B cell (primary cell): ENCODE data around the gene EMC10. TPM values are rescaled to one million over a fixed set of nuclear protein-coding genes. Genes with fewer than 3 reads are reported as not detected.
"Not testable (repeated sequence)": the region's sequence is repeated elsewhere in the genome, so short reads cannot be mapped to it uniquely, and the experiment has no call there.

ENCODE experiments used
- ATAC-seq: fragments of 200-7000 bp; cut with Tn5 transposase; one replicate; pipeline ENCODE4 v1.10.0; 2021; ENCODE audit warnings: low read depth, mild to moderate bottlenecking, moderate number of reproducible peaks, moderate library complexity
- CTCF ChIA-PET: fragments of 350-600 bp; sonication (Branson Sonifier 250); formaldehyde crosslinking; loops from one replicate; lab custom pipeline; 2021; ENCODE audit warnings: antibody characterized with exemption, inconsistent platforms; lab: Charles Lee
- POLR2A ChIA-PET: fragments of 350-600 bp; sonication (Branson Sonifier 250); formaldehyde crosslinking; loops from one replicate; lab custom pipeline; 2021; ENCODE audit warnings: antibody characterized with exemption; lab: Charles Lee
- DNase-seq: peaks from one replicate; pipeline ENCODE4 v3.0.0; 2013
- H2AFZ ChIP-seq: 2 replicates; pipeline ENCODE4 v1.6.1; 2012; ENCODE audit warnings: mild to moderate bottlenecking, low read depth, low read length; ENCODE audit not compliant: insufficient read depth, poor library complexity, severe bottlenecking
- H3K27ac ChIP-seq, 2 donors: 1 replicate in 1 of 2; 2 replicates in 1 of 2; pipeline ENCODE4 v1.5.1; 2012 to 2013; ENCODE audit warnings: low read length in 2 of 2, mild to moderate bottlenecking in 2 of 2, moderate library complexity in 1 of 2
- H3K27me3 ChIP-seq, 4 experiments: fragments of 200-600 bp in 1 of 4; sonication (generic) in 1 of 4; replicated peaks in 1 of 4; 1 replicate in 2 of 4; 2 replicates in 2 of 4; pipeline versions ENCODE4 v1.6.1 to v1.7.0; 2013 to 2016; ENCODE audit warnings: low read length in 3 of 4, mild to moderate bottlenecking in 2 of 4, mixed read lengths in 1 of 4, moderate library complexity in 1 of 4; ENCODE audit not compliant: insufficient read depth in 4 of 4, control insufficient read depth in 3 of 4; ENCODE audit errors: control extremely low read depth in 1 of 4
- H3K36me3 ChIP-seq, 2 experiments: replicated peaks in 1 of 2; 1 replicate in 1 of 2; 2 replicates in 1 of 2; pipeline versions ENCODE4 v1.6.1 to v1.7.1; 2013; ENCODE audit warnings: low read length in 1 of 2; ENCODE audit not compliant: insufficient read depth in 2 of 2, control insufficient read depth in 1 of 2; ENCODE audit errors: control extremely low read depth in 1 of 2, extremely low read depth in 1 of 2
- H3K4me1 ChIP-seq, 2 donors: fragments of 200-600 bp in 1 of 2; sonication (generic) in 1 of 2; 1 replicate in 1 of 2; 2 replicates in 1 of 2; pipeline versions ENCODE4 v1.5.1 to v1.6.1; 2013 to 2017; ENCODE audit warnings: low read length in 2 of 2; ENCODE audit not compliant: control insufficient read depth in 2 of 2, insufficient read depth in 2 of 2
- H3K4me2 ChIP-seq: replicated peaks from 2 replicates; pipeline ENCODE3; 2012; ENCODE audit warnings: mild to moderate bottlenecking, low read depth, low read length; ENCODE audit not compliant: poor library complexity, severe bottlenecking
- H3K4me3 ChIP-seq, 5 experiments: fragments of 200-600 bp in 1 of 5; sonication (generic) in 1 of 5; 1 replicate in 3 of 5; 2 replicates in 2 of 5; pipeline versions ENCODE4 v1.5.1 to v1.7.0; 2011 to 2016; ENCODE audit warnings: low read length in 4 of 5, mild to moderate bottlenecking in 4 of 5, low read depth in 2 of 5, control low read depth in 1 of 5, moderate library complexity in 1 of 5; ENCODE audit not compliant: insufficient read depth in 1 of 5; ENCODE audit errors: control extremely low read depth in 1 of 5, extremely low read depth in 1 of 5
- H3K79me2 ChIP-seq: fragments of 200-600 bp; sonication (generic); one replicate; pipeline ENCODE4 v1.6.0; 2016; ENCODE audit warnings: low read length; ENCODE audit not compliant: control insufficient read depth, insufficient read depth
- H3K9ac ChIP-seq: fragments of 200-600 bp; sonication (generic); 2 replicates; pipeline ENCODE4 v1.6.1; 2017; ENCODE audit warnings: mild to moderate bottlenecking, low read length, moderate library complexity
- H3K9me3 ChIP-seq, 3 donors: one replicate each; pipeline versions ENCODE4 v1.6.1 to v1.7.1; 2013; ENCODE audit warnings: low read length in 2 of 3; ENCODE audit not compliant: control insufficient read depth in 2 of 3, insufficient read depth in 1 of 3; ENCODE audit errors: control extremely low read depth in 1 of 3
- H4K20me1 ChIP-seq: 2 replicates; pipeline ENCODE4 v1.6.0; 2012; ENCODE audit warnings: mild to moderate bottlenecking, low read length; ENCODE audit not compliant: insufficient read depth, control insufficient read depth, poor library complexity, severe bottlenecking
- H3K27ac Mint-ChIP-seq: one replicate; pipeline ENCODE4 v1.8.0; 2021; ENCODE audit warnings: mixed read lengths
- H3K27me3 Mint-ChIP-seq: one replicate; pipeline ENCODE4 v1.8.0; 2021; ENCODE audit warnings: mixed read lengths
- H3K4me1 Mint-ChIP-seq: one replicate; pipeline ENCODE4 v1.8.0; 2021; ENCODE audit warnings: mixed read lengths
- H3K4me3 Mint-ChIP-seq: one replicate; pipeline ENCODE4 v1.8.0; 2021; ENCODE audit warnings: mixed read lengths
- H3K9me3 Mint-ChIP-seq: one replicate; pipeline ENCODE4 v1.8.0; 2022; ENCODE audit warnings: mixed read lengths; ENCODE audit not compliant: insufficient read depth
- CTCF ChIP-seq: fragments of 200-600 bp; IDR thresholded peaks from one replicate; pipeline ENCODE4 v1.8.0; 2022; ENCODE audit warnings: antibody characterized with exemption, mild to moderate bottlenecking
- EZH2 ChIP-seq: IDR thresholded peaks from 2 replicates; pipeline ENCODE4 v1.6.1; 2012; ENCODE audit warnings: borderline replicate concordance, low read depth, mild to moderate bottlenecking, moderate library complexity, low read length; ENCODE audit not compliant: insufficient read depth, poor library complexity, severe bottlenecking
- WGBS: methylation state at CpG from one replicate; pipeline ENCODE4 v1.1.5; 2013; ENCODE audit warnings: missing lambda C conversion rate; ENCODE audit not compliant: insufficient coverage; 5-methylcytosine and 5-hydroxymethylcytosine counted together
- intact Hi-C: fragments of 100-400 bp; cut with micrococcal nuclease; formaldehyde crosslinking; loops from one replicate; pipeline ENCODE4 v1.10.0; 2022
- polyA plus RNA-seq: library from polyadenylated mRNA; depleted of rRNA; stranded (reverse); fragments of >200 nt; gene quantifications from 2 replicates; pipeline ENCODE4 v1.2.3, GENCODE V29; 2012
- total RNA-seq, 2 donors: library from RNA; stranded (reverse); fragments of 120-200 nt in 1 of 2; gene quantifications; 1 replicate in 1 of 2; 2 replicates in 1 of 2; pipeline versions ENCODE4 v1.2.3 to v1.2.4, GENCODE V29; 2013 to 2022

EMC10 gene
- total and polyA plus RNA-seq, 2 donors (not counting 1 experiment from before 2014, with no cell fraction given) = 51.1 to 88.1 TPM

- Mint-ChIP-seq H3K9me3 (no peaks in the 10 kb centered on the region), H3K27ac (no peak overlapping the region), H3K27me3 (peaks cover 3% of the 10 kb centered on the region), H3K4me3 (no peak overlapping the region), H3K4me1 (no peaks in the 10 kb centered on the region)
- H3K9ac ChIP-seq = no peak overlapping the region
- H3K9me3 ChIP-seq = no peaks in the 10 kb centered on the region
- H4K20me1 ChIP-seq = no peaks in the 10 kb centered on the region
- no peak overlapping the region for H3K4me2 ChIP-seq
- DNase-seq (no peak), ATAC-seq (no peak)
- no peaks in the 10 kb centered on the region for H3K27me3 ChIP-seq
- WGBS = 87% methylated on average over 17 of the region's 18 CpGs
- H3K27ac ChIP-seq = no peak overlapping the region
- no peak overlapping the region for H3K4me3 ChIP-seq
- no peaks in the 10 kb centered on the region for H3K36me3 ChIP-seq
- ChIA-PET POLR2A (no interaction called here), CTCF (no interaction called here)
- TF ChIP-seq CTCF = no peak
- no peak for TF ChIP-seq EZH2
- H2AFZ ChIP-seq = no peak overlapping the region
- intact Hi-C loops = no loop called here
- H3K79me2 ChIP-seq = no peaks in the 10 kb centered on the region
- H3K4me1 ChIP-seq = no peaks in the 10 kb centered on the region
Measured at GRCh38 chr19:50467566-50467965, 8.7 kb upstream of the EMC10 start.

GRCh38 chr19:50468818-50469217 is 7.5 kb upstream of the EMC10 start:
- H3K4me1 Mint-ChIP-seq = no peaks in the 10 kb centered on the region
- 90% methylated on average over 6 of the region's 6 CpGs for WGBS
- ChIA-PET POLR2A (no interaction called here), CTCF (no interaction called here)
- H3K27me3 Mint-ChIP-seq = peaks cover 3% of the 10 kb centered on the region
- no peaks in the 10 kb centered on the region for H3K79me2 ChIP-seq
- H3K4me3 Mint-ChIP-seq = no peak overlapping the region
- ATAC-seq (no peak), DNase-seq (no peak)
- no peak overlapping the region for H3K4me3 ChIP-seq
- no peak overlapping the region for H2AFZ ChIP-seq
- TF ChIP-seq EZH2 = no peak
- no peak for TF ChIP-seq CTCF
- H3K9me3 ChIP-seq = no peaks in the 10 kb centered on the region
- H3K27ac ChIP-seq = no peak overlapping the region
- no peaks in the 10 kb centered on the region for H3K4me1 ChIP-seq
- H3K36me3 ChIP-seq = no peaks in the 10 kb centered on the region
- no peaks in the 10 kb centered on the region for H3K27me3 ChIP-seq
- H3K9me3 Mint-ChIP-seq = no peaks in the 10 kb centered on the region
- H4K20me1 ChIP-seq = no peaks in the 10 kb centered on the region
- H3K27ac Mint-ChIP-seq = no peak overlapping the region
- H3K4me2 ChIP-seq = no peak overlapping the region
- H3K9ac ChIP-seq = no peak overlapping the region
- intact Hi-C loops = no loop called here

GRCh38 chr19:50473336-50473735 is 3.0 kb upstream of the EMC10 start:
- not testable (repeated sequence) for H3K27ac Mint-ChIP-seq

More at GRCh38 chr19:50473336-50473735, 3.0 kb upstream of the EMC10 start:
- peaks cover 23% of the 10 kb centered on the region for H3K4me1 Mint-ChIP-seq
- H3K27ac ChIP-seq, H3K36me3 ChIP-seq, H3K27me3 Mint-ChIP-seq, H2AFZ ChIP-seq, H3K4me2 ChIP-seq, ATAC-seq, POLR2A ChIA-PET, intact Hi-C loops, H3K9ac ChIP-seq, DNase-seq, H3K27me3 ChIP-seq, H3K4me3 ChIP-seq, H3K4me3 Mint-ChIP-seq, H3K9me3 Mint-ChIP-seq: not testable (repeated sequence)
- H3K4me1 ChIP-seq = peaks cover 14 to 20% of the 10 kb centered on the region in 2 donors
- WGBS = 67% methylated on average over 1 of the region's 3 CpGs
- peaks cover 14% of the 10 kb centered on the region for H4K20me1 ChIP-seq
- CTCF ChIA-PET = interaction anchor here (0.7 to 1.8 kb wide), 3 partner anchors 11 to 114 kb away, joined by 3 to 8 read pairs (median 4); no protein-coding TSS in a partner anchor
- H3K9me3 ChIP-seq = peaks cover 0 to 11% (median 0%) of the 10 kb centered on the region in 3 donors
- peaks cover 17% of the 10 kb centered on the region for H3K79me2 ChIP-seq
